ENCODE data around the gene TNFAIP2. TPM values are rescaled to one million over a fixed set of nuclear protein-coding genes. Genes with fewer than 3 reads are reported as not detected.

Gene TNFAIP2
- total RNA-seq, 1 donor from 2014 or later, result 13.3 TPM

GRCh38 chr14:103135333-103136260 lies 12.3 kb downstream of the TNFAIP2 start:
- Mint-ChIP-seq H3K4me1 (ENCODE audit: low read depth) (peaks cover 28% of the 10 kb centered on the region), H3K36me3 (ENCODE audit: low read depth) (no peaks in the 10 kb centered on the region), H3K9me3 (ENCODE audit: low read depth) (no peaks in the 10 kb centered on the region), H3K4me3 (ENCODE audit: unreplicated experiment) (no peak overlapping the region), H3K27me3 (ENCODE audit: low read depth) (peaks cover 5% of the 10 kb centered on the region), H3K27ac (ENCODE audit: unreplicated experiment) (no peak overlapping the region)
- no peak for DNase-seq (ENCODE audit: low spot score)
- no peak for TF ChIP-seq CTCF (IDR thresholded peaks at IDR 0.05)

GRCh38 chr14:103136388-103137271 lies 13.4 kb downstream of the TNFAIP2 start:
- Mint-ChIP-seq H3K4me3 (ENCODE audit: unreplicated experiment) (no peak overlapping the region), H3K9me3 (ENCODE audit: low read depth) (no peaks in the 10 kb centered on the region), H3K27ac (ENCODE audit: unreplicated experiment) (peak overlapping the region; percentile 78), H3K36me3 (ENCODE audit: low read depth) (no peaks in the 10 kb centered on the region), H3K27me3 (ENCODE audit: low read depth) (peaks cover 5% of the 10 kb centered on the region), H3K4me1 (ENCODE audit: low read depth) (peaks cover 18% of the 10 kb centered on the region)
- DNase-seq (ENCODE audit: low spot score), result no peak
- peak; percentile 8 for TF ChIP-seq CTCF (IDR thresholded peaks at IDR 0.05)

GRCh38 chr14:103137689-103138300 lies 14.5 kb downstream of the TNFAIP2 start:
- TF ChIP-seq CTCF (IDR thresholded peaks at IDR 0.05), result no peak
- no peak overlapping the region for H3K27ac Mint-ChIP-seq (ENCODE audit: unreplicated experiment)
- DNase-seq (ENCODE audit: low spot score), result no peak
- no peak overlapping the region for H3K4me3 Mint-ChIP-seq (ENCODE audit: unreplicated experiment)
- no peaks in the 10 kb centered on the region for H3K36me3 Mint-ChIP-seq (ENCODE audit: low read depth)
- peaks cover 14% of the 10 kb centered on the region for H3K27me3 Mint-ChIP-seq (ENCODE audit: low read depth)
- H3K4me1 Mint-ChIP-seq (ENCODE audit: low read depth), result peaks cover 10% of the 10 kb centered on the region
- H3K9me3 Mint-ChIP-seq (ENCODE audit: low read depth), result no peaks in the 10 kb centered on the region

- H3K4me1 Mint-ChIP-seq (ENCODE audit: low read depth), result peaks cover 8% of the 10 kb centered on the region
- no peaks in the 10 kb centered on the region for H3K36me3 Mint-ChIP-seq (ENCODE audit: low read depth)
- H3K27ac Mint-ChIP-seq (ENCODE audit: unreplicated experiment), result no peak overlapping the region
- no peak for TF ChIP-seq CTCF (IDR thresholded peaks at IDR 0.05)
- no peak overlapping the region for H3K4me3 Mint-ChIP-seq (ENCODE audit: unreplicated experiment)
- H3K9me3 Mint-ChIP-seq (ENCODE audit: low read depth), result no peaks in the 10 kb centered on the region
- no peak for DNase-seq (ENCODE audit: low spot score)
- H3K27me3 Mint-ChIP-seq (ENCODE audit: low read depth), result peaks cover 14% of the 10 kb centered on the region
Measured at GRCh38 chr14:103138301-103139131, 15.3 kb downstream of the TNFAIP2 start.

Measured in chondrocyte (in vitro differentiated cells).